Stimulated activated naive B cell treated with anti-CD40 and anti-IgM and Interleukin-4, amounts not matched to agents 10 μg/mL and 1 μg/mL and 100 μg/mL, for 72 hours (primary cell): ENCODE data around the gene KIAA1217.

Experiments
- ATAC-seq, 2 donors: fragments of 150-1000 bp; cut with Tn5 transposase; replicated peaks; 2 replicates each; pipeline ENCODE4 v1.10.0; 2021; ENCODE audit warnings: moderate library complexity in 1 of 2
- DNase-seq: peaks from one replicate; pipeline ENCODE4 v3.0.0; 2021
- H3K27ac Mint-ChIP-seq: one replicate; pipeline ENCODE4 v1.8.0; 2022; ENCODE audit warnings: mild to moderate bottlenecking, mixed read lengths
- H3K27me3 Mint-ChIP-seq, 2 donors: one replicate each; pipeline ENCODE4 v1.8.0; 2022; ENCODE audit warnings: mixed read lengths in 2 of 2
- H3K36me3 Mint-ChIP-seq, 2 donors: one replicate each; pipeline ENCODE4 v1.8.0; 2022; ENCODE audit warnings: mixed read lengths in 2 of 2, mild to moderate bottlenecking in 1 of 2
- H3K4me1 Mint-ChIP-seq, 2 donors: one replicate each; pipeline ENCODE4 v1.8.0; 2022; ENCODE audit warnings: mixed read lengths in 2 of 2, mild to moderate bottlenecking in 1 of 2
- H3K4me3 Mint-ChIP-seq, 2 donors: one replicate each; pipeline ENCODE4 v1.8.0; 2022; ENCODE audit warnings: mild to moderate bottlenecking in 2 of 2, mixed read lengths in 2 of 2, moderate library complexity in 1 of 2
- H3K9me3 Mint-ChIP-seq, 2 donors: one replicate each; pipeline ENCODE4 v1.8.0; 2022; ENCODE audit warnings: mixed read lengths in 2 of 2, mild to moderate bottlenecking in 1 of 2

The KIAA1217 gene

GRCh38 chr10:24242562-24242961 lies 33.6 kb downstream of the KIAA1217 start:
- ATAC-seq (no peak), DNase-seq (no peak)
- no peak overlapping the region for H3K27ac Mint-ChIP-seq
- no peaks in the 10 kb centered on the region for H3K36me3 Mint-ChIP-seq
- H3K27me3 Mint-ChIP-seq = peaks cover 4 to 22% of the 10 kb centered on the region in 2 donors
- no peaks in the 10 kb centered on the region for H3K9me3 Mint-ChIP-seq
- H3K4me1 Mint-ChIP-seq = no peaks in the 10 kb centered on the region
- H3K4me3 Mint-ChIP-seq = no peak overlapping the region

GRCh38 chr10:24246365-24246764 lies 37.4 kb downstream of the KIAA1217 start:
- Mint-ChIP-seq H3K4me3 (no peak overlapping the region), H3K36me3 (no peaks in the 10 kb centered on the region), H3K27ac (no peak overlapping the region), H3K4me1 (no peaks in the 10 kb centered on the region), H3K27me3 (no peaks in the 10 kb centered on the region), H3K9me3 (no peaks in the 10 kb centered on the region)
- DNase-seq = no peak
- no peak for ATAC-seq

- H3K4me3 Mint-ChIP-seq = no peak overlapping the region
- DNase-seq = no peak
- H3K36me3 Mint-ChIP-seq = no peaks in the 10 kb centered on the region
Observed at GRCh38 chr10:24247841-24248240, 38.9 kb downstream of the KIAA1217 start.

GRCh38 chr10:24249829-24250415 lies 41.0 kb downstream of the KIAA1217 start:
- Mint-ChIP-seq H3K4me3 (no peak overlapping the region), H3K36me3 (no peaks in the 10 kb centered on the region), H3K4me1 (no peaks in the 10 kb centered on the region), H3K27me3 (no peaks in the 10 kb centered on the region), H3K9me3 (no peaks in the 10 kb centered on the region), H3K27ac (no peak overlapping the region)
- ATAC-seq = no peak
- DNase-seq = no peak

More at GRCh38 chr10:24247841-24248240, 38.9 kb downstream of the KIAA1217 start:
- Mint-ChIP-seq H3K4me1 (no peaks in the 10 kb centered on the region), H3K27ac (no peak overlapping the region), H3K9me3 (no peaks in the 10 kb centered on the region), H3K27me3 (no peaks in the 10 kb centered on the region)
- no peak for ATAC-seq

DNA sequence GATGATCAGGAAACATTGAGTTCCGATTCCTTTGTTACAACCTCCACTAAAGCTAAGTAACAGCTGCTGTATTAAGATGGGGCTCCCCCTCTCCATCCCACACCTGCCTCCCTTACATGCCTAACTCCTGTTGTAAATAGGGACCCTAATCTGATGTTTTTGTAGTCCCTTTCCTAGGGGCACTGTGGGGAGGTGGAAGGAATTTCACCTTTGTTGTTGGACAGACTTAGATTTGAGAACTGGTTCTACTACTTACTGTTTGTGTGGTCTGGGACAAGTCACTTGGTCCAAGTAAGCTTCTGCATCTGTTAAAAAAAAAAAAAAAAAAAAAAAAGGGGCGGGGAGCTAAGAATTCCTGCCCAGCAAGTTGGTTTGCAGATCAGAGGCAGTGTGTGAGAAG lies 42.6 kb downstream of the KIAA1217 start:
- Mint-ChIP-seq H3K27ac (no peak overlapping the region), H3K27me3 (peaks cover 0 to 3% of the 10 kb centered on the region in 2 donors), H3K36me3 (no peaks in the 10 kb centered on the region), H3K9me3 (no peaks in the 10 kb centered on the region), H3K4me3 (no peak overlapping the region), H3K4me1 (no peaks in the 10 kb centered on the region)
- ATAC-seq (no peak), DNase-seq (no peak)

GRCh38 chr10:24254180-24254579 lies 45.2 kb downstream of the KIAA1217 start:
- H3K9me3 Mint-ChIP-seq = no peaks in the 10 kb centered on the region
- ATAC-seq (no peak), DNase-seq (no peak)
- H3K27ac Mint-ChIP-seq = no peak overlapping the region
- no peaks in the 10 kb centered on the region for H3K36me3 Mint-ChIP-seq
- H3K4me1 Mint-ChIP-seq = no peaks in the 10 kb centered on the region
- peaks cover 0 to 3% of the 10 kb centered on the region in 2 donors for H3K27me3 Mint-ChIP-seq
- no peak overlapping the region for H3K4me3 Mint-ChIP-seq

GRCh38 chr10:24255115-24255880 lies 46.4 kb downstream of the KIAA1217 start:
- DNase-seq = no peak
- no peak for ATAC-seq
- Mint-ChIP-seq H3K9me3 (no peaks in the 10 kb centered on the region), H3K4me3 (no peak overlapping the region), H3K4me1 (no peaks in the 10 kb centered on the region), H3K27me3 (peaks cover 0 to 3% of the 10 kb centered on the region in 2 donors), H3K27ac (no peak overlapping the region), H3K36me3 (no peaks in the 10 kb centered on the region)

DNA sequence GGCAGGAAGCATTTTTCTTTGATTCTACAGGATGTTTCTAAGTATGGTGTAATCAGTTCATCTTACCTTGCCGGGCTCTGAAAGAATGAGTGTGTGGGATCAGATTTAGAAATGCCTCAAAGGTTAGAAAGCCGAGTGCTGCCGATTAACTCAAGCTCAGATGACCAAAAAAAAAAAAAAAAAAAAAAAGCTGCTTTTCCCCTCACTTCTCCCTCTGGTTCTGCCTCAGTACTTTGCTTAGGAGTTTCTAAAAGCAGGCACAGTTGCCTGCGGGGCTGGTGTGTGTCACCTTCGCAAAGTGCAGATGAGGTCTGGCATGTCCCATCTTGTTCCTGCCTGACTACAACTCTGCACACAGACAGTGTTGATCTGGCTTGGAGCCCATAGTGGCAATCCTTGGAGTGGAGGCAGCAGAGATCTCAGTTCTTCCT lies 47.0 kb downstream of the KIAA1217 start:
- H3K4me3 Mint-ChIP-seq = no peak overlapping the region
- H3K27ac Mint-ChIP-seq = no peak overlapping the region
- no peaks in the 10 kb centered on the region for H3K9me3 Mint-ChIP-seq
- no peaks in the 10 kb centered on the region for H3K36me3 Mint-ChIP-seq
- peaks cover 0 to 3% of the 10 kb centered on the region in 2 donors for H3K27me3 Mint-ChIP-seq
- DNase-seq (no peak), ATAC-seq (no peak)
- no peaks in the 10 kb centered on the region for H3K4me1 Mint-ChIP-seq

- H3K4me3 Mint-ChIP-seq = no peak overlapping the region
- ATAC-seq (no peak), DNase-seq (no peak)
- H3K27ac Mint-ChIP-seq = no peak overlapping the region
- no peaks in the 10 kb centered on the region for H3K36me3 Mint-ChIP-seq
- no peaks in the 10 kb centered on the region for H3K4me1 Mint-ChIP-seq
- H3K27me3 Mint-ChIP-seq = peaks cover 0 to 3% of the 10 kb centered on the region in 2 donors
- peaks cover 0 to 3% of the 10 kb centered on the region in 2 donors for H3K9me3 Mint-ChIP-seq
Observed at GRCh38 chr10:24256619-24257107, 47.7 kb downstream of the KIAA1217 start.

DNA sequence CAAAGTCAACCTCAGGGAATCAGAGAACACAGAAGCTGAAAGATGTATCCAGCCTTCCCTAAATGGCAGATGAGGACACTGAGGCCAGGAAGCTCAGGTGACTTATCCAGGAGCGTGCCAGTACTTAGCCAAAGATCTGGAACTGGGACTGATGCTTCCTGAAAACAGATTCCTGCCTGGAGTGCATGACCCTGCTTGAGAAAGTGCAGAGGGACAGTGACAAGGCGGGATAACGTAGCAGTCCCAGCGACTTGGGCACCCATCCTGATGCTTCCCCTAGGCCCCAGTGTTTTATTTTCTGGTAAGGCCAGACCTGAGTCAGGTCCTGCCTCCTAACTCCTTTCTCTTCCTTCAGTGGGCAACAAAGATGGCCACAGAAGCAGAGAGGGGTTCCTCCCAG lies 48.6 kb downstream of the KIAA1217 start:
- DNase-seq = no peak
- no peak for ATAC-seq
- Mint-ChIP-seq H3K4me1 (no peaks in the 10 kb centered on the region), H3K27me3 (peaks cover 0 to 3% of the 10 kb centered on the region in 2 donors), H3K9me3 (peaks cover 1 to 7% of the 10 kb centered on the region in 2 donors), H3K4me3 (no peak overlapping the region), H3K36me3 (no peaks in the 10 kb centered on the region), H3K27ac (no peak overlapping the region)

DNA sequence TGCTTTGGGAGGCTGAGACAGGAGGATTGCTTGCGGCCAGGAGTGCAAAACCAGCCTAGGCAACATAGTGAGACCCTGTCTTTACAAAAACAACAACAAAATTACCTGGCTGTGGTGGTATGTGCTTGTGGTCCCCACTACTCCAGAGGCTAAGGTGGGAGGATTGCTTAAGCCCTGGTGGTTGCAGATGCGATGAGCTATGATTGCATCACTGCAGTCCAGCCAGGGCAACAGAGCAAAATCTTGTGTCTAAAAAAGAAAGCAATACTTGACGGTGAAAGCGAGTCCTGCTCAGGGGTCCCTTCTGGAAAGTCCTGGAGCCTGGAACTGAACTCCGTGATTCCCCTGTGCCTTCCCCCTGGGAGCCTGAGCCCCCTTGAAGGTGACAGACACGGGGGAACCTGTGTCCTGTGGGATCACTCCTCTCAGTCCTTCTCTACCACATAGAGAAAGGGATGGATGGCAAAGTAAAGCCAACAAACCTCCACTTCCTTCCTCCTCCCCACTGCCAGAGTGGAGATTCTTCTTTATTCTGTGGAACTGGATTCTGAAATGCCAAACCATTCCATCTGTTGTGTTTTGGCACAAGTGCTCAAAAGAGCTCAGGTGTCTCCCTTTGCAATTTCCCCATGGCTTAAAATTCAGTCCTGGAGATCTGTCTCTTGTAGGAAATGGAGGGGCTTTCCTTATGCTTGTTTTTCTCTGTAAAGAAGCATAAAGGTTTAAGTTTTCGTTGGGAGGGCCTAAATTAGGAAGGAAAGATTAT lies 50.6 kb downstream of the KIAA1217 start:
- Mint-ChIP-seq H3K36me3 (no peaks in the 10 kb centered on the region), H3K27ac (no peak overlapping the region), H3K4me1 (no peaks in the 10 kb centered on the region), H3K27me3 (peaks cover 0 to 3% of the 10 kb centered on the region in 2 donors), H3K4me3 (no peak overlapping the region), H3K9me3 (peaks cover 1 to 7% of the 10 kb centered on the region in 2 donors)
- DNase-seq (no peak), ATAC-seq (no peak)

DNA sequence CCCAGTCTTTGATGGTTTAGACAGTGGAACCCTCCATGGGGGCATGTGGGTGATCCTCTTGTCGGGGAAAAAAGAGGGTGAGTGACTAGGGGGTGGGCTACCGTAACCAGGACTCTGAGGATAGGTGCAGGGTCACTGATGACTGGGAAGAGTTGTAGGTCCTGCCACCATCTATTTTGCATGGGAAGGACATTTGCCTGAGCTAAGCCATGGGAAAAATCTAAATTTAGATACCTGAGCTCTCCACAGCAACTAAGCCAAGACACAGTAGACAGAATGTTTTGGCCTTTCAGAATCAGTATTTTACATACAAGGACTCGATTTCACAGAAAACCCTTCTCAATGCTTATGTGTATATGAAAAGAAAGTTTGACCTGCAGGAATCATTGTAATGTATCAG lies 52.7 kb downstream of the KIAA1217 start:
- Mint-ChIP-seq H3K4me3 (no peak overlapping the region), H3K4me1 (no peaks in the 10 kb centered on the region), H3K27me3 (no peaks in the 10 kb centered on the region), H3K36me3 (no peaks in the 10 kb centered on the region), H3K9me3 (peaks cover 1 to 7% of the 10 kb centered on the region in 2 donors), H3K27ac (no peak overlapping the region)
- DNase-seq = no peak
- ATAC-seq = no peak

GRCh38 chr10:24262929-24263590 lies 54.1 kb downstream of the KIAA1217 start:
- H3K27ac Mint-ChIP-seq = no peak overlapping the region
- DNase-seq = no peak
- H3K36me3 Mint-ChIP-seq = no peaks in the 10 kb centered on the region
- peaks cover 1 to 7% of the 10 kb centered on the region in 2 donors for H3K9me3 Mint-ChIP-seq
- no peaks in the 10 kb centered on the region for H3K27me3 Mint-ChIP-seq
- H3K4me1 Mint-ChIP-seq = no peaks in the 10 kb centered on the region
- no peak overlapping the region for H3K4me3 Mint-ChIP-seq
- ATAC-seq = no peak

- Mint-ChIP-seq H3K4me1 (no peaks in the 10 kb centered on the region), H3K4me3 (no peak overlapping the region), H3K27ac (no peak overlapping the region), H3K27me3 (no peaks in the 10 kb centered on the region), H3K36me3 (no peaks in the 10 kb centered on the region), H3K9me3 (no peaks in the 10 kb centered on the region)
- DNase-seq (no peak), ATAC-seq (no peak)
Observed at GRCh38 chr10:24269476-24269875, 60.5 kb downstream of the KIAA1217 start.
